Measurements from ENCODE around the gene IL1B.
"Not testable (repeated sequence)": the region's sequence is repeated elsewhere in the genome, so short reads cannot be mapped to it uniquely, and the experiment has no call there.

IL1B gene

DNA sequence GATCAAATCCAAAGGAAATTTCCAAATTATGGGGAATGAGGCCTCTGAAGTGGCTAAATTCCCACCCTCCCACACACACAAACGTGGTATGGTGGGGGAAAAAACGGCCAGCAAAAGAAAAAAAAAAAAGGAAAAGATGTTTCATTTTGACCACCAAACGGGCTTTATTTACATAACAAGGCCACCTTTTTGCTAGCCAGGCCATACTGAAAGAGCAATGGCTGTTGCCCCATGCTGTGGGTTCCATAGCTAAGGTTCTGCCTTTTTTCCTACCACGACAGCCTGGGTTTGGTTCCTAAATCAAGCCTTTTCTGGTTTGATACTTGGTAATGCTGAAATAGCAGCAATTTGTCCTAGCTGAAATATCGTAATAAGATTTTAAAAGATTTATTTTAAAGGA lies 14.0 kb upstream of the IL1B start:
- DNase-seq (ENCODE audit: low spot score), result no peak

DNA sequence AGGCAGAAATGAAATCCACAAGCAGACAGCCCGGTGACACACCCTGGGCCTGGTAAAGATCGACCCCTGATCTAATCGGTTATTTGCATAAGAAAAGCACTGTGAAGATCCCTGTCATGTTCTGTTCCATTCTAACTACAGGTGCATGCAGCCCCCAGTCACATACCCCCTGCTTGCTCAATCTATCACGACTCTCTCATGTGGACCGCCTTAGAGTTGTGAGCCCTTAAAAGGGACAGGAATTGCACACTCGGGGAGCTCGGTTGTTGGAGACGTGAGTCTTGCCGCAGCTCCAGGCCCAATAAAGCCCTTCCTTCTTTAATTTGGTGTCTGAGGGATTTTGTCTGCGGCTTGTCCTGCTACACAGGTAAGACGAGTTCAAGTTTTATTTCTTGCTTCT lies 13.4 kb upstream of the IL1B start:
- DNase-seq (ENCODE audit: low spot score), result no peak

DNA sequence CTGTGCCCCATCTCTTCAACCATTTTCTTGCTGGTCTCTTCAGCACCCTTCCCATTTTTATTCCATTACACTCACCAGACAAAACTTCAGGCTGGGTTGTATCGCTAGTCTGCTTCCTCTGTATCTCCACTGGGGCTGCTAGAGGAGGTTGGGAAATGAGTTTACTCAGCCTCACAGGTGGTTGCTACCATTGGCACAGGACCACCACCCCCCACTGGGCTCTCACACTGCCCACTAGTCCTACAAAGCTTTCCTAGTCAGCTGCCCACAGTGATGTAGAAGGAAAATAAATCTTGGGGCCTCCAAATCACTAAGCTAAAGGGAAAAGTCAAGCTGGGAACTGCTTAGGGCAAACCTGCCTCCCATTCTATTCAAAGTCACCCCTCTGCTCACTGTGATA lies 12.3 kb upstream of the IL1B start:
- DNase-seq (ENCODE audit: low spot score), result no peak

DNA sequence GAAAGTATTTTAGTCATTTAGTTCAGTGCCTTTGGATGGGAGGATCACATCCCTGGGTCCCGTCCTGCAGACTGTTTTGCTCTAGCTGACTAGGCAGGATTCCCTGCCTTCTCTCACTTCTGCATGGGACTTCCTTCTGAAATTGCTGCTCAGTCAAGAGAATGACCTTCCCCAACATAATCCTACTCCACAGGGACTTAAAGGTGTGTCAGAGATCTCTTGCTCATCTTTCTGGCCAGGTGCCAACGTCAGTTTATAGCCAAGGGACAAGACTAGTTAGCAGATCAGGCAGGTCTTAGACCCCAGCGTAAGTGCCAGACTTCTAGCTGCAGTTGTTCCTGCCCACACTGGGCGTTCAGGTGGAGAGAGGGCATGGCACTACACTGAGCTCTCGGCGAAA lies 9.5 kb upstream of the IL1B start:
- no peak for DNase-seq (ENCODE audit: low spot score)

DNA sequence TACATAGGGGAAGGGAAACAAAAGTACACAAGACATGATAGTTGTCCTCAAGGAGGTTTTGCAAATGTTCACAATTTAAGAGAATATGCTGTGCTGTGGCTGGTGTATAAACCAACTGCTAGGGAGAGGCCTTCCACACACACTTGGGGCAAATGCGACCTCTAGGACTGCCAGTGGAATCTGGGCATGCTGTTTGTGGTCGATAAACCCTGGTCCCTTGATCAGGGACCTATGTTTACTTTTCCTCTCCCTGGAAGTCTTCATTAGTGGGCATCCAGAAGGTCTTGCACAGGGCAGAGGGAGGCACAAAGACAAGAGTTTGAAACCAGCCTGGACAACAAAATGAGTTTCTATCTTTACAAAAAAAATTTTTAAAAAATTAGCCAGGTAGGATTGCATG lies 7.3 kb upstream of the IL1B start:
- no peak for DNase-seq (ENCODE audit: low spot score)

DNA sequence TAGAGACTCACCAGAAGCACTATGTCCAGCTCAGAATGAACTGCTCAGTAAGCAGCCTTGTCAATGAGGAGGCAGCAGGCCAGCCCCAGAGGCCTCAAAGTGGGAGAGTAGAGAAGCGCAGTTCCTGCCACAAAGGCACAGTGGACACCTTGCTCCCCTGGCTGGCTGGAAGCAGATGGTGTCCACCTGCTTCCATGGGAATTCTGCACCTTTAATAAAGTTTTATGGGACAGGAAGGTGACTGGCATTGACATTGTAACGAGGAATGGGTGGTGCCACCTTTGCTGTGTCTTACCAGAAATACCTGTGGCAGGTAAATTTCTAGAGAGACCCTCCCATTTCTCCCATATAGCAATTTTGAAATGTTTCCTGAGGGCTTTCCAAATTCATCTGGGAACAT lies 6.7 kb upstream of the IL1B start:
- no peak for DNase-seq (ENCODE audit: low spot score)

DNA sequence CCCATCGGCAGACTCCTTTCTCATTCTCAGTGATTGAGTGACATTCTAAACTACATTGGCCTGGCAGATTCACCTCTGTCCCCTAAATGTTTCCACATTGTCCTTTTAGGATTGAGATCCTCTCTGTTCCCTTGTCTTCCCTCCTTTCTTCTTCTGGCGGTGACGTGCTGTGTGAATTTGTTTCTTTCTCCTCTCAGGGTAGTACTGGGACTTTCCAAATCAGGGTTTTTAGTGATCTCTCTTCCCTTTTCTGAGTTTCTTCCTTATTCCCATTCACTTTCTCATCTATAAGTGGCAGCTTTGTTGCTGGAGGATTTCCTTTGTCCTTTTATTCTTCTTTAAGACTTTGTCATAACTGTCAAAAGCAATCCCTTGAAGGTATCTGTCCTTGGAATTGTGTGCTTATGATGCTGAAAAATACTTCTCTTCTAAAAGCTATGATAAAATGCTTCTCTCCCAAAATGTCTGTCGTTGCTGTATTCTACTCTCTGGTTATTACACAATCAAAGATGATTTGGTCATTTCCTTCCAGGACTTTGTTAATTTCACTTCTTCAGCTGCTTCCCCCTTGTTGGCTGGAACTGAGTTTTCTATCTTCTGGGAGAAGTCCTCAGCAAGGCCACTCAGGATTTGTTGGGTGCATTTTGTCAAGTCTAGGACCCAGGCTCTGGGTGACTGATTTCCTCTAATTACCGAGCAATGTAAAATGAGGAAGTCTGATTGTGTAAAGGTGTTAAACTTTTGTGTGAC lies 4.9 kb upstream of the IL1B start:
- DNase-seq (ENCODE audit: low spot score), result no peak

DNA sequence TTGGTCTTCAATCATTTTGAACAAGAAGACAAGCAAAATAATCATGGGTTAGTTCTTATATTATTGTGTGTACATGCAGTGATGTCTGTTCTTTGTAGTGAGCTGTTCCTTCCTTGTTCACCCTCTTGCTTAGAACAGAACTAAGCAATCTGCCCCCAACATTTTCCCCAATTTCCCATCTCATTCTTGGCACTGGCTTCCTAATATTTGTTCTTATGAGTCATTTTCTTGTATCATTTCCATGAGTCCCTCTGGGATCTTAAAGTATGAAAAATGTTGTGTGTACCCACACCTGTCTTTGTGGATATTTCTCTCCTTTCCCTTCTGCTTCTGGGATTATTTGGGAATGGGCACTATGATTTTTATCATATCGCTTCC lies 3.5 kb upstream of the IL1B start:
- DNase-seq (ENCODE audit: low spot score), result no peak

DNA sequence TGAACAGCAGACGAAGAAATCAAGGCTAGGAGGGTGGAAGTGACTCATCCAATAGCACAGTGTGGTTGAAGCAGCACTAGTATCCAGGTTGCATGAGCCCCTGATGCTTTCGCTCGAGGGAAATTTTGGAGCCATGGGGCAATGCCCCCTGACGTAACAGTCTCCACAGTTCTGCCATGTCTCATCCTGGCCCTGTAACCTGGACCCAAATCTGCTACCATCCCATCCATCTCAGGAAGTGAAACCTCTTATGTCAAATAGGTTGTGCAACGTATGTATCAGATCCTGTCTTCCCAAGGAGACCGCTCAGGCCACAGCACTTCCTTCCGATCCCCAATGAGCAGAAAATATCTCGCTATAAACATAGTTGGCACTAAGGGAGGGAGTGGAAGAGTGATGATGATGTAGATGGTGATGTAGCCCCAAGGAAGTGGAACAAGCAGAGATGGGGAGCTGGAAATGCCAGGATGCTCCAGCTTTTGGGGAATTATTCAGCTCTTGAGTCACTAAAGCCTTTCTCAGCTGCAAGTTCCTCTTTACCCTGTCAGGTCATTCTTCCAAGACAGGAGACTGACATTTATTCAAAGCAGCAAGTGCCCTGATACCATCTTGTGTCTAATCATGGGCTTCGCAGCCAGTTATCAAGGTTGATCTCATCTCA lies 3.0 kb upstream of the IL1B start:
- no peak for DNase-seq (ENCODE audit: low spot score)

DNA sequence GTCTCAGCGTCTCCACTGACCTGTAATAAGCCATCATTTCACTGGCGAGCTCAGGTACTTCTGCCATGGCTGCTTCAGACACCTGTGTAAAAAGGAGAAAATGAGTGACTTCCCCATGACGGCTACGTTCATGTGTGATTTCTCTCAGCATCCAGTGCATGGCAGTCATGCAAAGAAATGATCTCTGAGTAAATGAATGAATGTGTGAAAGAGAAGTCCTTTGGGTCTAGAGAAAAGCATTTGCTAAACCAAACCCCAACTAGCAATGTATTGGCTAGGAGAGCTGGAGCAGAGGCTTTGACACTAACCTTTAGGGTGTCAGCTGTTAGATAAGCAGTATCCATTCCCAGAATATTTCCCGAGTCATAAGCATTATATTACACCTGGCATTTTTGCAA lies 417 bp downstream of the IL1B start:
- DNase-seq (ENCODE audit: low spot score), result no peak

DNA sequence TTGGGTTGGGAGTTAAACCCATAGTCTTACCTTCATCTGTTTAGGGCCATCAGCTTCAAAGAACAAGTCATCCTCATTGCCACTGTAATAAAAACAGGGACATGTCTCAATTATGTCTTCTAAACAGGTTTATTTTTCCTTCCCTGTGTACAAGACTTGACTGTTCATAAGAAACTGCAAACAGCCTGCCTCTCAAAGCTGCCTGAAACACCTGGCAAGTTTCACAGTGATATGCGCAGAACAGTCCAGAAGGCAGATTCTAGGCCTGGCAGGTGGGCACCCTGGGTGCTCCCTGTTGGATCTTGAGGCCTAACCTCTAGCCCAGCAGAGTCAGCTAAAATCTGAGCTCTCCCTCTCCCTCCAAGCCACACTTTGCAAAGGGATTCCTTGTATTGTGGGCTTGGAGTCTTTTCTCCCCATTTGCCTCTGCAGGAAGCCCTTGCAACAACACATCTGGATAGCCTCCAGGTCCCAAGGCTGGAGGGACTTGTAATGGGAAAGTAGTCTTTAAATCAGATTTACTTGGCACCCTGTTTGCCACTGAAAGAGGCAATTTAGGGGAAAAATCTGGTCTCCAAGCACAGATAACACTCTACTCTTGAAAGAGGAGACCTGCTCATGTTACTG lies 930 bp downstream of the IL1B start:
- no peak for DNase-seq (ENCODE audit: low spot score)

DNA sequence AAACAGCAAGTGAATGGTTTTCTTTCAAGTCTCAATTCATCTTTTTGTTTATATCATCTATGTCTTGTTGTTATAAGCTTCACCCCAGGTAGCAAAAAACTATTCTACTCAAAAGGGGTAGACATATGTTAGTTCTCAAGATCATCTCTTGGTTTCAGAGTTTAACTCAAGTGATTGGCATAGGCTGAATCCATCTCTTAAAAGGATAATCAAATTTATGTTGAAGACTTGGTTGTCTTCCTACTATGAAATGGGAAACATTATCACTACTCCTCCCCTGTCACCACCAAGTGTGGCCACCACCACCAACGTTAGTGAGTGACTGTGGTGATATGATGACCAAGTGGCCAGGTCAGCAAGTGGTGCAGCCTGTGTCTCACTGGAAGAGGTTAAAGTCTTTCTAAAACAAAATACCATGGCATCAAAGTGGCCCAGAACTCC lies 1.5 kb downstream of the IL1B start:
- no peak for DNase-seq (ENCODE audit: low spot score)

DNA sequence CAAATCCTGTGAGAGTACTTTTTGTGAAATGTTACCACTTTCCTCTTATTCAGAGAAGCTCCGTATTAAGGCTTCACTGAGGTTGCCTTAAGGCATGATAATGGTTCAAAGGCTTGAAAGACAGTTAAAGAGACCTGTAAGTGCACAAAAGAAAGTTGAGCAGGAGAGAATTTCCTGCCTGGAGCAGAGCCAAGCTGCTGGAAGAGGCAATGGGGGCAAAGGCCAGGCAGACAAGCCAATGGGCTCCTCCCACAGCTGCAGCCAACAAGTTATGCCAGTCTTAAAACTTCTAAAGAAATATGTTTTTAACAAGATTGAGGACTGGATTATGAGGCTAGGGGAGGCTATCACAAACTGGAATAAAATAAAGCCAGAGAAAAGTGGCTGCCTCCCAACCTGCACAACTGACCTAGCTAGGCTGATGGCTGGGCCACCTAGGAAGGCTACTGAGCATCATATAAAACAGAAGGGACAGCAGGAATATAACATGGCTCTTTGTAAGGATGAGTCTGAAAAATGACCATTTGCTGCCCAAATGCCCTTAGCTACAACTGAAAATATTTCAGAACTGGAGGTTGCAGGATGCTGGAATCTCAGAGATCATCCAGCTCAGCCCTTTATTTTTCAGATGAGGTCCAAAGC lies 2.1 kb downstream of the IL1B start:
- DNase-seq (ENCODE audit: low spot score), result no peak

DNA sequence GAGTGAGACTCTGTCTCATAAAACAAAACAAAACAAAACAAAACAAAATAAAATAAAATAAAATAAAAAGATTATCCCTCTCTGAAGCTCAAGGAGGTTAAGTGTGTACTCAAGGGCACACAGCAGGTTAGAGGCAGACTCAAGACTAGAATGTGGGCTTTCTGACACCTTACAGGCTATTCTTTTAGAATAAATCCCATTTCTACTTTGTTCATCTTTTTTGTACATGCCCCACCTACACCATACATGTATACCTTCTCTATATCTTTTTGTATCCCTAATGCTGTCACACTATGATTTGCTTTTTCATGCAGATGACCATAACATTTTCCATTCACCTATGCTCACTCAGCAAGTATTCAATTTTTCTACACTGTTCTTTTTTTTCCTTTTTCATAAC lies 2.6 kb downstream of the IL1B start:
- no peak for DNase-seq (ENCODE audit: low spot score)

DNA sequence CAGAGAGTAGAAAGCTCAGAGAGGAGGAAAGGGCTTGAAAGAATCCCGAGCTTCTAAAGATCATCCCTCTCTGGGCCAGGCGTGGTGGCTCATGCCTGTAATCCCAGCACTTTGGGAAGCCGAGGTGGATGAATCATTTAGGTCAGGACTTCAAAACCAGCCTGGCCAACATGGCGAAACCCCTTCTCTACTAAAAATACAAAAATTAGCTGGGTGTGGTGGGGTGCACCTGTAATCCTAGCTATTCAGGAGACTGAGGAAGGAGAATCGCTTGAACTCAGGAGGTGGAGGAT lies 3.0 kb downstream of the IL1B start:
- DNase-seq (ENCODE audit: low spot score), result not testable (repeated sequence)

DNA sequence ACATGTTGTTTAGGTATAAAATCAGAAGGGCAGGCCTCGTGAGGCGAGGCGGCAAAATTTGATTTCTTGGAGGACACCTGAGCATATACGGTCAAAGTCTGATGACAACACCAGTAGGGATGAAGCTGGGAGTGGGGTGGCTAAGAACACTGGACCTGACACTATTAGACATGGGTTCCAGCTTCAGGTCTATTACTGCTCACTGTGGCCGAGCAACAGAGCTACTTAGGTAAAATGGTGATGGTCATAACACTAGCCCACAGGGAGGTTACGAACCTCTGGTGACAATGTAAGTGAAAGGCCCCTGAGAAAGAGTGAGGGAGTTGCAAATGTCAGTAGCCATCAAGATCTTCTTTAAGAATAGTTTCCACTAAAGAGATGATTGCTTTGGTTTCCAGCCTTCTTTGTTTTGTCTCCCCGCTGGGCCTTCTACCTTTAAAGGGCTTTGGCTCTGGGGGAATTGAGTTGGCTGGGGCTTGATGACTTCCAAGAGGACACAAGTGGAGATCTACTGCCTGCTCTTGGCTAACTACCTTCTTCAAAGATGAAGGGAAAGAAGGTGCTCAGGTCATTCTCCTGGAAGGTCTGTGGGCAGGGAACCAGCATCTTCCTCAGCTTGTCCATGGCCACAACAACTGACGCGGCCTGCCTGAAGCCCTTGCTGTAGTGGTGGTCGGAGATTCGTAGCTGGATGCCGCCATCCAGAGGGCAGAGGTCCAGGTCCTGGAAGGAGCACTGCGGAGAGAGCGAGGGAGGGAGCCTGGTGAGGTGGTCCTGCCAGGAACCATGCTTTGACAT lies 3.5 kb downstream of the IL1B start:
- DNase-seq (ENCODE audit: low spot score), result no peak

DNA sequence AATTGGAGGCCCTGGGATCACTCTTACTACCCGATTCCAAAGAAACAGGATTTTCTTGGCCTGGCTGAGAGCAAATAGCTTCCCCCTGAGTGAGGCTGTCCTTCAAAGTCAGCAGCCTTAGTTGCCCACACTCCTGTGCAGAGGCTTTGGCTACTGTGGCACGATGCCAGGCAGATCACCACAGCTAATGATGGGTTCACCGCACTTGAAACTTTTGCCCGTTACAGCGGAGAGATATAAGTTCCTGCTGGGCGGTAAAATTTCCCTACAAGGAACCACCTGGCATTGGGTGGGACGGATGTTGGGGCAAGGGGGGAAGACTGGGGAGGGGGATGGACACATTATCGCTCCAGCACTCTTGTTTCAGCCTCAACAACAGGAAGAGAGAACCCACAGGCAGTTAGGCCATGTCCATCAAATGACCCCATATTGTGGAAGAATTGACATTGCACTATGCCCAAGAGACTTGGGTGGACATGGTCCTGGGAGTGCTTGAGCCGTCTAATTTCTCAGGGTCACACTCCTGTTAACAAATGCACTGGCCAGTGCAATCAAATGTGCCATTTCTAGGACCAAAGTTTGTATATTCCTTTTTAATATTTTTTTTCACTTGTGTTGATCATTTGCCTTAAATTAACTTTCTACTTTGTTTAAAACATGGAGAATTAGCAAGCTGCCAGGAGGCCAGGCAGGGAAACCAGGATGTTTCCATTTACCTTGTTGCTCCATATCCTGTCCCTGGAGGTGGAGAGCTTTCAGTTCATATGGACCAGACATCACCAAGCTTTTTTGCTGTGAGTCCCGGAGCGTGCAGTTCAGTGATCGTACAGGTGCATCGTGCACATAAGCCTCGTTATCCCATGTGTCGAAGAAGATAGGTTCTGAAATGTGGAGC lies 4.4 kb downstream of the IL1B start:
- DNase-seq (ENCODE audit: low spot score), result no peak

DNA sequence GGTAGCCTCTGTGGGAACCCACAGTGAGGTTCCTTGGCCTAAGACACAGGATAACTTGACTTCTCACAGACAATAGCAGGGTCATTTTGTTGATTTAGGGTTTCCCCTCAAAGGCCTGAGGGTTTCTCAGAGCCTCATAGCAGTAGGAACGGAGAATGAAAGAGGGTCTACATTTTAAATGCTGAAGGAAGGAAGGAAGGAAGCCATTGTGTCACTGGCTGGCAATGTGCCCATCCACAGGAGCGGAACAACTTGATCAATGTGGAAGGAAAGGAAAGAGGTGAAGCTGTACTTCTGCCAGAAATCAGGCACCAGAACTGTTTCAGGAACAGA lies 5.1 kb downstream of the IL1B start:
- DNase-seq (ENCODE audit: low spot score), result no peak

DNA sequence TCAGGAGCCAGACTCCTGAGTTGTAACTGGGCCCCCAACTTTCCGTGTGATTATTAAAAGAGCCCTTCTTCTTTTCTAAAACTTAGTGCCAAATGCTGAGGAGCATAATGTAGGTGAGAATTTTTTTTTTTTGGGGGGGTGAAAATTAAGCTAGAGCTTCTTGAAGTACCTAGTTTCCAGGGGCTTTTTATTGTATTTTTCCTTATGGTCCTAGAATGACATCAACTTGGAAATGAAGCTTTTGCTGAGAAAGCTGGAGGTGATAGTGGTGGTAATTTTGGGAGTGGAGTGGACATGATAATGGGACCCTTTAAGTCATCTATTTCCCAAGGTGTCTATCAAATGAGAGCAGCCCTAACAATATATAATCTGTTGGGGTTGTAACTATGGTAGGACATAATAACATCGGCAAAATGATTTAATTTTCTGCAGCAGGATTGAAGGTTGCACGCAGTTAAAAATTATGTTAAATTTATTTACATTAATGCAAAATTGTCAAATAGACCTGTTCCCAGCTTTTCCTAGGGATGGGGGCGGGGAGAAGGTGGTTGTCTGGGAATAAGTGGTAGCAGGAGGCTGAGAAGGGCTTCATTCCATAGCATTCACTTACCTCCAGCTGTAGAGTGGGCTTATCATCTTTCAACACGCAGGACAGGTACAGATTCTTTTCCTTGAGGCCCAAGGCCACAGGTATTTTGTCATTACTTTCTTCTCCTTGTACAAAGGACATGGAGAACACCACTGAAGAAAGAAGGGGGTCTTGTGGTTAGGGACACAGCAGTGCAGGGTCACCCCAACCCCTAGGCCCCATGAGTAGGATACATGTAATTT lies 5.7 kb downstream of the IL1B start:
- no peak for DNase-seq (ENCODE audit: low spot score)

DNA sequence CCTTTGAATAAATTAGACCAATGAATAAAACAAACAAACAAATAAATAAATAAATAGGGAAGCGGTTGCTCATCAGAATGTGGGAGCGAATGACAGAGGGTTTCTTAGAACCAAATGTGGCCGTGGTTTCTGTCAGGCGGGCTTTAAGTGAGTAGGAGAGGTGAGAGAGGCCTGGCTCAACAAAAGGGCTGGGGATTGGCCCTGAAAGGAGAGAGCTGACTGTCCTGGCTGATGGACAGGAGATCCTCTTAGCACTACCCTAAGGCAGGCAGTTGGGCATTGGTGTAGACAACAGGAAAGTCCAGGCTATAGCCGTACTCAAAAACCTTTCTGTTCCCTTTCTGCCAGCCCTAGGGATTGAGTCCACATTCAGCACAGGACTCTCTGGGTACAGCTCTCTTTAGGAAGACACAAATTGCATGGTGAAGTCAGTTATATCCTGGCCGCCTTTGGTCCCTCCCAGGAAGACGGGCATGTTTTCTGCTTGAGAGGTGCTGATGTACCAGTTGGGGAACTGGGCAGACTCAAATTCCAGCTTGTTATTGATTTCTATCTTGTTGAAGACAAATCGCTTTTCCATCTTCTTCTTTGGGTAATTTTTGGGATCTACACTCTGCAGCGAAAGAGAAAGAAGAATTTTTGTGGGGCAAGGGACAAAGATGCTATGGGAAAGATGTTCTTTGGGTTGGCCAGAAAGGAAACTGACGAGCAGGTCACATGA lies 6.5 kb downstream of the IL1B start:
- no peak for DNase-seq (ENCODE audit: low spot score)

Data from hepatic stellate cell (primary cell).